ENCODE results near the gene EVA1C.

DNA sequence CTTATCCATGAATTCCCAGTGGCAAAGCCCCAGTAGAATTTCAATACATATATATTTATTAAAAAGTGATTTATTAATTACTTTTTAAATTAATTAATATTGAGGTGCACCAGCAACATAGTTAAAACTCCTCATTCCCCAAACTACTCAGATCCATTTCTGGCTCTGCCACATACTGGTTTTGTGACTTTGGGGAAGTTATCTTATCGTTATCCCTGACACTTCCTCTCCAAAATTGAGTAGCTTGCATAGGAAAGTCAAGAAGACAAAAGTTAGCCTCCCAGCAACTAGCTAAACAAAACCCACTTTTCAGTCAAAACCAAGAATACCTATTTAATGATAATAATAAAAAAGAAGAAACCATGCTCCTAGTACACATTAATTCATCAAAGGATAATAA is 136.9 kb downstream of the EVA1C start:
- TF ChIP-seq MAX (IDR thresholded peaks at IDR 0.05) (no peak), CTCF (IDR thresholded peaks at IDR 0.05 in 2 of 3, conservative IDR thresholded peaks at IDR 0.05 in 1 of 3; ENCODE audit: borderline replicate concordance in 1 of 3, insufficient read depth in 1 of 3, low read depth in 2 of 3, low read length in 2 of 3) (no peak), POLR2AphosphoS5 (IDR thresholded peaks at IDR 0.05; ENCODE audit: low read depth, low read length) (no peak), ZNF274 (IDR thresholded peaks at IDR 0.05; ENCODE audit: low read depth, low read length) (no peak), REST (IDR thresholded peaks at IDR 0.05; ENCODE audit: low read depth) (no peak), ZFX (IDR thresholded peaks at IDR 0.05) (no peak), TCF7L2 (IDR thresholded peaks at IDR 0.05; ENCODE audit: borderline replicate concordance, extremely low read depth, insufficient read depth, insufficient read length) (no peak), SP1 (IDR thresholded peaks at IDR 0.05; ENCODE audit: low read depth) (no peak), POLR2A (IDR thresholded peaks at IDR 0.05; ENCODE audit: borderline replicate concordance, extremely low read depth, insufficient read depth, insufficient read length) (no peak), RAD21 (IDR thresholded peaks at IDR 0.05; ENCODE audit: low read depth) (no peak), EZH2 (IDR thresholded peaks at IDR 0.05) (no peak), YY1 (IDR thresholded peaks at IDR 0.05; ENCODE audit: extremely low read depth, insufficient replicate concordance, low read depth, low read length) (no peak)

All from HCT116 (cell line).